UCSD-AML1 (cell line): ENCODE measurements around the gene TTBK1.

Experiments used
- DNase-seq: peaks from one replicate; lab custom pipeline; 2025; ENCODE audit not compliant: unreplicated experiment; lab: John Stamatoyannopoulos, UW

Gene TTBK1

GRCh38 chr6:43242908-43243663, at the start of gene TTBK1:
Gene TTBK1 (plus strand): TSS chr6:43243481. CDS start chr6:43246661, 3,180 bp downstream.
- DNase-seq, result no peak

GRCh38 chr6:43193929-43194328, 49.4 kb upstream of the TTBK1 start:
- no peak for DNase-seq

GRCh38 chr6:43196337-43196736, 46.9 kb upstream of the TTBK1 start:
- no peak for DNase-seq

- no peak for DNase-seq
Measured at GRCh38 chr6:43199912-43200311, 43.4 kb upstream of the TTBK1 start.

- DNase-seq, result no peak
Measured at GRCh38 chr6:43200541-43200940, 42.7 kb upstream of the TTBK1 start.

- no peak for DNase-seq
Measured at GRCh38 chr6:43202451-43202850, 40.8 kb upstream of the TTBK1 start.

GRCh38 chr6:43203029-43203717, 40.1 kb upstream of the TTBK1 start:
- no peak for DNase-seq

- no peak for DNase-seq
Measured at GRCh38 chr6:43203718-43204095, 39.6 kb upstream of the TTBK1 start.

- no peak for DNase-seq
Measured at GRCh38 chr6:43204271-43205105, 38.8 kb upstream of the TTBK1 start.

GRCh38 chr6:43205849-43206248, 37.4 kb upstream of the TTBK1 start:
- no peak for DNase-seq

- no peak for DNase-seq
Measured at GRCh38 chr6:43207286-43207685, 36.0 kb upstream of the TTBK1 start.

- no peak for DNase-seq
Measured at GRCh38 chr6:43211955-43212354, 31.3 kb upstream of the TTBK1 start.

- no peak for DNase-seq
Measured at GRCh38 chr6:43213431-43213830, 29.9 kb upstream of the TTBK1 start.

GRCh38 chr6:43215066-43215465, 28.2 kb upstream of the TTBK1 start:
- no peak for DNase-seq

GRCh38 chr6:43216200-43216599, 27.1 kb upstream of the TTBK1 start:
- DNase-seq, result no peak

GRCh38 chr6:43217351-43217750, 25.9 kb upstream of the TTBK1 start:
- DNase-seq, result no peak

GRCh38 chr6:43219119-43219518, 24.2 kb upstream of the TTBK1 start:
- DNase-seq, result no peak

GRCh38 chr6:43219814-43220213, 23.5 kb upstream of the TTBK1 start:
- DNase-seq, result no peak

- DNase-seq, result no peak
Measured at GRCh38 chr6:43220439-43220951, 22.8 kb upstream of the TTBK1 start.

GRCh38 chr6:43221046-43221972, 22.0 kb upstream of the TTBK1 start:
- DNase-seq, result no peak
